CD14-positive monocyte (primary cell): ENCODE data around the gene KLK10. TPM values are rescaled to one million over a fixed set of nuclear protein-coding genes. Genes with fewer than 3 reads are reported as not detected.

ENCODE experiments used
- DNase-seq, 3 donors: peaks; one replicate each; pipeline ENCODE4 v3.0.0-alpha.2; 2011 to 2022
- H2AFZ ChIP-seq: 2 replicates; pipeline ENCODE4 v1.6.0; 2012; ENCODE audit warnings: mild to moderate bottlenecking, low read depth, low read length, inconsistent platforms; ENCODE audit not compliant: insufficient read depth, poor library complexity, severe bottlenecking
- H3K27ac ChIP-seq, 2 donors: 1 replicate in 1 of 2; 2 replicates in 1 of 2; pipeline ENCODE4 v1.5.1; 2012 to 2013; ENCODE audit warnings: low read length in 2 of 2, control low read depth in 1 of 2, inconsistent platforms in 1 of 2, low read depth in 1 of 2, mild to moderate bottlenecking in 1 of 2
- H3K27me3 ChIP-seq, 2 donors: one replicate each; pipeline versions ENCODE4 v1.6.0 to v1.6.1; 2011 to 2013; ENCODE audit warnings: low read length in 2 of 2; ENCODE audit not compliant: control insufficient read depth in 2 of 2, insufficient read depth in 2 of 2
- H3K36me3 ChIP-seq, 2 donors: replicated peaks in 1 of 2; 1 replicate in 1 of 2; 2 replicates in 1 of 2; pipeline versions ENCODE4 v1.5.1 to v1.6.1; 2012 to 2013; ENCODE audit warnings: low read length in 2 of 2, control low read depth in 1 of 2, inconsistent platforms in 1 of 2, mild to moderate bottlenecking in 1 of 2; ENCODE audit not compliant: insufficient read depth in 2 of 2, control insufficient read depth in 1 of 2
- H3K4me1 ChIP-seq, 2 donors: 1 replicate in 1 of 2; 2 replicates in 1 of 2; pipeline versions ENCODE4 v1.5.1 to v1.6.1; 2012 to 2013; ENCODE audit warnings: low read length in 2 of 2, control low read depth in 1 of 2, inconsistent platforms in 1 of 2, mild to moderate bottlenecking in 1 of 2, moderate library complexity in 1 of 2; ENCODE audit not compliant: insufficient read depth in 2 of 2, control insufficient read depth in 1 of 2
- H3K4me2 ChIP-seq: replicated peaks from 2 replicates; pipeline ENCODE3; 2012; ENCODE audit warnings: low read length, moderate library complexity, mild to moderate bottlenecking; ENCODE audit not compliant: poor library complexity, severe bottlenecking; ENCODE audit errors: extremely low read depth
- H3K4me3 ChIP-seq, 3 experiments: fragments of 200-600 bp in 1 of 3; sonication (generic) in 1 of 3; replicated peaks in 1 of 3; 1 replicate in 2 of 3; 2 replicates in 1 of 3; pipeline ENCODE4 v1.5.1; 2011 to 2013; ENCODE audit warnings: low read length in 3 of 3, mild to moderate bottlenecking in 3 of 3, control low read depth in 2 of 3, low read depth in 2 of 3, inconsistent platforms in 1 of 3, moderate library complexity in 1 of 3
- H3K79me2 ChIP-seq: 2 replicates; pipeline ENCODE4 v1.6.0; 2012; ENCODE audit warnings: mild to moderate bottlenecking, control low read depth, inconsistent platforms, low read length, moderate library complexity; ENCODE audit not compliant: insufficient read depth
- H3K9ac ChIP-seq: 2 replicates; pipeline ENCODE4 v1.6.0; 2017; ENCODE audit warnings: low read length, mild to moderate bottlenecking; ENCODE audit not compliant: insufficient read depth, poor library complexity, severe bottlenecking
- H3K9me3 ChIP-seq, 2 donors: replicated peaks in 1 of 2; 1 replicate in 1 of 2; 2 replicates in 1 of 2; pipeline versions ENCODE4 v1.5.1 to v1.6.1; 2012 to 2013; ENCODE audit warnings: low read length in 2 of 2, control low read depth in 1 of 2; ENCODE audit not compliant: control insufficient read depth in 1 of 2, insufficient read depth in 1 of 2
- H4K20me1 ChIP-seq: 2 replicates; pipeline ENCODE4 v1.6.0; 2012; ENCODE audit warnings: mild to moderate bottlenecking, low read length, control low read depth, moderate library complexity; ENCODE audit not compliant: insufficient read depth
- H3K27ac Mint-ChIP-seq, 7 donors: one replicate each; pipeline ENCODE4 v1.8.0; 2020; ENCODE audit warnings: mild to moderate bottlenecking in 7 of 7, mixed read lengths in 7 of 7, moderate library complexity in 6 of 7, inconsistent platforms in 2 of 7
- H3K27me3 Mint-ChIP-seq, 3 donors: one replicate each; pipeline ENCODE4 v1.8.0; 2021 to 2022; ENCODE audit warnings: low read depth in 3 of 3, mild to moderate bottlenecking in 3 of 3, mixed read lengths in 3 of 3, moderate library complexity in 3 of 3, inconsistent platforms in 1 of 3
- H3K36me3 Mint-ChIP-seq, 2 donors: one replicate each; pipeline ENCODE4 v1.8.0; 2020; ENCODE audit warnings: mixed read lengths in 2 of 2, inconsistent platforms in 1 of 2, mild to moderate bottlenecking in 1 of 2
- H3K4me1 Mint-ChIP-seq: one replicate; pipeline ENCODE4 v1.8.0; 2020; ENCODE audit warnings: mild to moderate bottlenecking, mixed read lengths
- H3K4me3 Mint-ChIP-seq, 2 donors: one replicate each; pipeline ENCODE4 v1.8.0; 2020; ENCODE audit warnings: mild to moderate bottlenecking in 2 of 2, mixed read lengths in 2 of 2, moderate library complexity in 1 of 2
- H3K9me3 Mint-ChIP-seq, 7 donors: one replicate each; pipeline ENCODE4 v1.8.0; 2020 to 2022; ENCODE audit warnings: mixed read lengths in 7 of 7, mild to moderate bottlenecking in 6 of 7, moderate library complexity in 6 of 7, inconsistent platforms in 2 of 7
- CTCF ChIP-seq: fragments of 200-600 bp; IDR thresholded peaks from one replicate; pipeline ENCODE4 v1.8.0; 2022; ENCODE audit warnings: antibody characterized with exemption, mild to moderate bottlenecking
- WGBS: methylation state at CpG from one replicate; pipeline ENCODE4 v1.1.5; 2013; ENCODE audit warnings: missing lambda C conversion rate; ENCODE audit not compliant: insufficient coverage; 5-methylcytosine and 5-hydroxymethylcytosine counted together
- intact Hi-C, 2 donors: fragments of 100-400 bp; cut with micrococcal nuclease; formaldehyde crosslinking; loops; one replicate each; pipeline versions ENCODE4 v1.15.0 to v1.15.1; 2023
- polyA plus RNA-seq, 3 donors: library from polyadenylated mRNA; depleted of rRNA in 1 of 3; unstranded in 2 of 3; stranded (reverse) in 1 of 3; fragments of 300-500 nt in 2 of 3; fragments of >200 nt in 1 of 3; fragmentation: Illumina TruSeq in 2 of 3; gene quantifications; 1 replicate in 2 of 3; 2 replicates in 1 of 3; pipeline ENCODE4 v1.2.3, GENCODE V29; 2012 to 2021

KLK10 gene
- polyA plus RNA-seq, 3 donors = not detected

- H3K27ac Mint-ChIP-seq = no peak overlapping the region
- peaks cover 32% of the 10 kb centered on the region for H3K4me1 Mint-ChIP-seq
- no peak for DNase-seq
- H3K27me3 Mint-ChIP-seq = peaks cover 65 to 75% (median 69%) of the 10 kb centered on the region in 3 donors
- peaks cover 19 to 53% of the 10 kb centered on the region in 2 donors for H3K27me3 ChIP-seq
- no peaks in the 10 kb centered on the region for H3K79me2 ChIP-seq
- peaks cover 0 to 28% of the 10 kb centered on the region in 2 donors for H3K9me3 ChIP-seq
- H3K36me3 Mint-ChIP-seq = peaks cover 0 to 12% of the 10 kb centered on the region in 2 donors
- no peaks in the 10 kb centered on the region for H4K20me1 ChIP-seq
- WGBS = 88% methylated on average over 17 of the region's 19 CpGs
- peaks cover 6 to 23% (median 17%) of the 10 kb centered on the region in 7 donors for H3K9me3 Mint-ChIP-seq
- H2AFZ ChIP-seq = no peak overlapping the region
- no peak overlapping the region for H3K4me3 ChIP-seq
- TF ChIP-seq CTCF = no peak
- H3K36me3 ChIP-seq = no peaks in the 10 kb centered on the region
- no peak overlapping the region for H3K4me2 ChIP-seq
- H3K4me3 Mint-ChIP-seq = peak overlapping the region in 1 of 2 donors; percentile 64
- intact Hi-C loops = loop anchor here in 1 of 2 donors (5.0 kb wide), 1 partner anchor 157 kb away; no protein-coding TSS in a partner anchor
- no peak overlapping the region for H3K9ac ChIP-seq
- no peak overlapping the region for H3K27ac ChIP-seq
- H3K4me1 ChIP-seq = peaks cover 24 to 26% of the 10 kb centered on the region in 2 donors
Observed at GRCh38 chr19:51015691-51016267, 3.7 kb downstream of the KLK10 start.

GRCh38 chr19:51014242-51014641 is 5.3 kb downstream of the KLK10 start:
- no peak overlapping the region for H3K4me3 ChIP-seq
- no peak overlapping the region for H2AFZ ChIP-seq
- no peak overlapping the region for H3K9ac ChIP-seq
- peaks cover 0 to 20% of the 10 kb centered on the region in 2 donors for H3K9me3 ChIP-seq
- H3K4me1 Mint-ChIP-seq = peaks cover 22% of the 10 kb centered on the region
- no peaks in the 10 kb centered on the region for H3K36me3 ChIP-seq
- peaks cover 6 to 22% (median 17%) of the 10 kb centered on the region in 7 donors for H3K9me3 Mint-ChIP-seq
- no peak overlapping the region for H3K4me2 ChIP-seq
- intact Hi-C loops = no loop called here
- H3K27me3 ChIP-seq = peaks cover 17 to 40% of the 10 kb centered on the region in 2 donors
- peak overlapping the region in 1 of 7 donors; percentile 50 for H3K27ac Mint-ChIP-seq
- H3K79me2 ChIP-seq = no peaks in the 10 kb centered on the region
- TF ChIP-seq CTCF = no peak
- WGBS = 100% methylated on average over 1 of the region's 6 CpGs
- H3K4me1 ChIP-seq = peaks cover 14 to 16% of the 10 kb centered on the region in 2 donors
- DNase-seq = no peak
- H3K27me3 Mint-ChIP-seq = peaks cover 52 to 69% (median 61%) of the 10 kb centered on the region in 3 donors
- H3K27ac ChIP-seq = no peak overlapping the region
- no peaks in the 10 kb centered on the region for H4K20me1 ChIP-seq
- H3K4me3 Mint-ChIP-seq = no peak overlapping the region
- H3K36me3 Mint-ChIP-seq = peaks cover 0 to 12% of the 10 kb centered on the region in 2 donors
